Neural cell (in vitro differentiated cells): ENCODE data around the gene GMPPB.

Experiments used
- CTCF ChIP-seq: fragments of 450-650 bp; IDR thresholded peaks from 2 replicates; pipeline ENCODE4 v1.5.1; 2014; ENCODE audit warnings: antibody characterized with exemption, mild to moderate bottlenecking, moderate library complexity; ENCODE audit not compliant: poor library complexity, severe bottlenecking
- POLR2AphosphoS5 ChIP-seq: IDR thresholded peaks from 2 replicates; pipeline ENCODE4 v1.6.1; 2012
- REST ChIP-seq: IDR thresholded peaks from 2 replicates; pipeline ENCODE4 v1.6.1; 2012; ENCODE audit warnings: borderline replicate concordance
- SMC3 ChIP-seq: fragments of 450-650 bp; conservative IDR thresholded peaks from 2 replicates; pipeline ENCODE4 v1.6.1; 2014; ENCODE audit warnings: antibody characterized with exemption, mild to moderate bottlenecking, moderate library complexity; ENCODE audit not compliant: poor library complexity

GRCh38 chr3:49725906-49726681 is 2.3 kb upstream of the GMPPB start:
- no peak for TF ChIP-seq SMC3
- TF ChIP-seq CTCF, result no peak
- no peak for TF ChIP-seq POLR2AphosphoS5
- TF ChIP-seq REST, result no peak
